HepG2 (cell line): ENCODE measurements around the gene SGIP1. TPM values are rescaled to one million over a fixed set of nuclear protein-coding genes. Genes with fewer than 3 reads are reported as not detected.
A peak's percentile ranks its signal among the peaks of the same experiment; 100 is the strongest.

Experiments
- ATAC-seq: fragments of 200-7000 bp; cut with Tn5 transposase; 3 replicates; pipeline ENCODE4 v1.9.1; 2020; ENCODE audit warnings: mild to moderate bottlenecking, moderate library complexity
- BruUV-seq: library from RNA; stranded (reverse); fragments of 400-500 nt; replicated peaks from 2 replicates; lab custom pipeline; 2021; lab: Mats Ljungman, UMichigan
- CTCF ChIA-PET: fragments of 300-600 bp; formaldehyde crosslinking; extraction: SDS; loops from one replicate; lab custom pipeline; 2021; ENCODE audit warnings: low total read pairs, inconsistent platforms, low intra/inter-chr PET ratio; lab: Yijun Ruan, JAX
- POLR2A ChIA-PET: fragments of 350-600 bp; sonication (Branson Sonifier 250); formaldehyde crosslinking; loops from one replicate; lab custom pipeline; 2020; ENCODE audit warnings: antibody characterized with exemption, inconsistent platforms; lab: Yijun Ruan, JAX
- DNase-seq: peaks from one replicate; pipeline ENCODE4 v3.0.0-alpha.2; 2015; ENCODE audit warnings: low spot score
- FAIRE-seq: peaks from 3 replicates; lab custom pipeline; 2011; peaks lifted over from hg19 to GRCh38; lab: Jason Lieb, UNC
- H2AFZ ChIP-seq: one replicate; pipeline ENCODE4 v1.6.1; 2011; ENCODE audit warnings: low read length, inconsistent platforms
- H3K27ac ChIP-seq: fragments of 300-600 bp; 3 replicates; pipeline ENCODE4 v1.8.0; 2011; ENCODE audit warnings: mixed run types, mild to moderate bottlenecking, mixed read lengths, low read length, inconsistent platforms; ENCODE audit not compliant: insufficient read depth; ENCODE audit errors: extremely low read length
- H3K27me3 ChIP-seq, 2 experiments: fragments of 200-600 bp in 1 of 2; 2 replicates in 1 of 2; 3 replicates in 1 of 2; pipeline versions ENCODE4 v1.6.0 to v1.8.0; 2011; ENCODE audit warnings: low read length in 2 of 2, mild to moderate bottlenecking in 2 of 2, moderate library complexity in 2 of 2, inconsistent platforms in 1 of 2; ENCODE audit not compliant: insufficient read depth in 2 of 2, control insufficient read depth in 1 of 2
- H3K36me3 ChIP-seq, 2 experiments: fragments of 200-600 bp in 1 of 2; replicated peaks in 1 of 2; 2 replicates in 1 of 2; 3 replicates in 1 of 2; pipeline versions ENCODE4 v1.5.1 to v1.8.0; 2011; ENCODE audit warnings: low read length in 2 of 2, inconsistent platforms in 1 of 2; ENCODE audit not compliant: insufficient read depth in 2 of 2, control insufficient read depth in 1 of 2
- H3K4me1 ChIP-seq: 2 replicates; pipeline ENCODE4 v1.5.1; 2012; ENCODE audit warnings: low read length, inconsistent platforms; ENCODE audit not compliant: insufficient read depth
- H3K4me2 ChIP-seq: 2 replicates; pipeline ENCODE4 v1.6.0; 2011; ENCODE audit warnings: low read depth, low read length, inconsistent platforms
- H3K4me3 ChIP-seq, 3 experiments: fragments of 200-600 bp in 1 of 3; sonication (generic), shearing (Covaris generic) in 1 of 3; replicated peaks in 1 of 3; 2 replicates each; pipeline ENCODE4 v1.5.1; 2011 to 2016; ENCODE audit warnings: low read length in 3 of 3, inconsistent platforms in 2 of 3, low read depth in 2 of 3, mild to moderate bottlenecking in 2 of 3, control low read depth in 1 of 3, mixed read lengths in 1 of 3; ENCODE audit not compliant: insufficient read depth in 1 of 3
- H3K79me2 ChIP-seq: one replicate; pipeline ENCODE4 v1.6.1; 2011; ENCODE audit warnings: low read length, inconsistent platforms; ENCODE audit not compliant: insufficient read depth
- H3K9ac ChIP-seq: 2 replicates; pipeline ENCODE4 v1.6.0; 2011; ENCODE audit warnings: mild to moderate bottlenecking, low read depth, low read length, inconsistent platforms; ENCODE audit not compliant: insufficient read depth
- H3K9me3 ChIP-seq: 2 replicates; pipeline ENCODE4 v1.5.1; 2012; ENCODE audit warnings: mild to moderate bottlenecking, low read length
- H4K20me1 ChIP-seq: 2 replicates; pipeline ENCODE4 v1.6.0; 2011; ENCODE audit warnings: inconsistent platforms, mild to moderate bottlenecking, low read length, moderate library complexity; ENCODE audit not compliant: insufficient read depth
- CENPT ChIP-seq: sonication (generic); formaldehyde crosslinking; IDR thresholded peaks from 2 replicates; pipeline ENCODE4 v1.8.0; 2022; ENCODE audit warnings: low read depth, mild to moderate bottlenecking, moderate library complexity, missing genetic modification reagents
- MTF1 ChIP-seq: sonication (generic); formaldehyde crosslinking; IDR thresholded peaks from 2 replicates; pipeline ENCODE4 v1.5.0; 2020; ENCODE audit warnings: missing genetic modification reagents
- RAD21 ChIP-seq: fragments of 450-650 bp; formaldehyde crosslinking; IDR thresholded peaks from 2 replicates; pipeline ENCODE4 v1.5.0; 2020; ENCODE audit warnings: mild to moderate bottlenecking
- REL ChIP-seq: sonication (generic); formaldehyde crosslinking; conservative IDR thresholded peaks from 2 replicates; pipeline ENCODE4 v1.8.0; 2022; ENCODE audit warnings: mild to moderate bottlenecking, missing genetic modification reagents, moderate library complexity
- RFX5 ChIP-seq: IDR thresholded peaks from 2 replicates; pipeline ENCODE4 v1.6.1; 2011; ENCODE audit warnings: low read depth, low read length, improper control_type of control experiment
- SMC3 ChIP-seq: IDR thresholded peaks from 2 replicates; pipeline ENCODE4 v1.6.1; 2011; ENCODE audit warnings: low read length, improper control_type of control experiment
- SRSF9 ChIP-seq: fragments of 200-400 bp; formaldehyde crosslinking; IDR thresholded peaks from 2 replicates; pipeline ENCODE4 v1.6.1; 2018; ENCODE audit warnings: borderline replicate concordance, mild to moderate bottlenecking, low read depth, low read length; ENCODE audit not compliant: insufficient read depth, poor library complexity, severe bottlenecking
- STAG1 ChIP-seq: sonication (generic); formaldehyde crosslinking; IDR thresholded peaks from 2 replicates; pipeline ENCODE4 v1.4.0; 2020; ENCODE audit warnings: missing genetic modification reagents
- ZNF224 ChIP-seq: sonication (generic); formaldehyde crosslinking; IDR thresholded peaks from 2 replicates; pipeline ENCODE4 v1.5.0; 2020; ENCODE audit warnings: mild to moderate bottlenecking, missing genetic modification reagents
- ZNF7 ChIP-seq: IDR thresholded peaks from 2 replicates; pipeline ENCODE4 v1.6.1; 2016; ENCODE audit warnings: missing biosample characterization, missing genetic modification reagents
- ZNF749 ChIP-seq: sonication (generic); formaldehyde crosslinking; IDR thresholded peaks from 2 replicates; pipeline ENCODE4 v1.8.0; 2022; ENCODE audit warnings: mild to moderate bottlenecking, missing genetic modification reagents, moderate library complexity, borderline replicate concordance
- WGBS: methylation state at CpG from one replicate; pipeline ENCODE4 v1.1.6; 2017; ENCODE audit warnings: low lambda C conversion rate; 5-methylcytosine and 5-hydroxymethylcytosine counted together
- in situ Hi-C: cut with HindIII; loops from 2 replicates; pipeline ENCODE4 v1.10.0; 2017; ENCODE audit warnings: low pct_unique_long_range_greater_than_20kb; ENCODE audit not compliant: extremely low pct_ligation_motif_present
- intact Hi-C: fragments of 100-400 bp; cut with micrococcal nuclease; formaldehyde crosslinking; loops from one replicate; pipeline ENCODE4 v1.10.0; 2022; ENCODE audit not compliant: unreplicated experiment
- polyA plus RNA-seq, 8 experiments: library from polyadenylated mRNA; depleted of rRNA in 3 of 8; stranded (reverse) in 7 of 8; unstranded in 1 of 8; fragments of >200 nt; fragmentation: Illumina TruSeq in 4 of 8; extraction: Trizol in 4 of 8; gene quantifications; 2 replicates each; pipeline versions ENCODE4 v1.2.1 to v1.2.3, GENCODE V29; 2011 to 2016; ENCODE audit warnings: low read depth in 4 of 8, missing spikeins in 1 of 8, mixed read lengths in 1 of 8; ENCODE audit not compliant: insufficient read depth in 1 of 8
- total RNA-seq, 5 experiments: library from RNA; depleted of rRNA; stranded (reverse); fragments of >200 nt; fragmentation: Illumina TruSeq; extraction: Trizol; gene quantifications; 2 replicates each; pipeline ENCODE4 v1.2.3, GENCODE V29; 2016; ENCODE audit warnings: low read depth in 1 of 5
- TF ChIP-seq, protein P1 (sequence below): sonication (generic); formaldehyde crosslinking; IDR thresholded peaks from 2 replicates; pipeline ENCODE4 v1.4.0; 2020; ENCODE audit warnings: missing genetic modification reagents, borderline replicate concordance
- TF ChIP-seq, protein P2 (sequence below): sonication (generic); formaldehyde crosslinking; IDR thresholded peaks from 2 replicates; pipeline ENCODE4 v1.5.0; 2020; ENCODE audit warnings: mild to moderate bottlenecking, missing genetic modification reagents, moderate library complexity
- TF ChIP-seq, protein P3 (sequence below): sonication (generic); formaldehyde crosslinking; IDR thresholded peaks from 2 replicates; pipeline ENCODE4 v1.8.0; 2022; ENCODE audit warnings: missing genetic modification reagents, low read depth, mild to moderate bottlenecking, borderline replicate concordance
- TF ChIP-seq, protein P4 (sequence below): sonication (generic); formaldehyde crosslinking; IDR thresholded peaks from 2 replicates; pipeline ENCODE4 v1.5.0; 2020; ENCODE audit warnings: missing genetic modification reagents, mild to moderate bottlenecking, borderline replicate concordance

Gene SGIP1
- total and polyA plus RNA-seq, 2 of the 13 experiments (the other 11 are each of a cell fraction or from before 2014, with no cell fraction given), result not detected

DNA sequence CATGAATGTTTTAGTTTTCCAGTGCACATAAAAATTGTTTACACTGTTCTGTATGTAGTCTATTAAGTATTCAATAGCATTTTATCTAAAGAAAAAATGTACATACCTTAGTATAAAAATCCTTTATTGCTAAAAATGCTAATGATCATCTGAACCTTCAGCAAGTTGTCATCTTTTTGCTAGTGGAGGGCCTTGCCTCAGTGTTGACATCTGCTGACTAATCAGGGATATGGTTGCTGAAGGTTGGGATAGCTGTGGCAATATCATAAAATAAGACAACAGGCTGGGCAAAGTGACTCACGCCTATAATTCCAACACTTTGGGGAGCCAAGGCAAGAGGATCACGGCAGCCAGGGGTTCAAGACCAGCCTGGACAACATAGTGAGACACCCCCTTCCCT lies 227.3 kb downstream of the SGIP1 start (continued):
- TF ChIP-seq, protein P1, sequence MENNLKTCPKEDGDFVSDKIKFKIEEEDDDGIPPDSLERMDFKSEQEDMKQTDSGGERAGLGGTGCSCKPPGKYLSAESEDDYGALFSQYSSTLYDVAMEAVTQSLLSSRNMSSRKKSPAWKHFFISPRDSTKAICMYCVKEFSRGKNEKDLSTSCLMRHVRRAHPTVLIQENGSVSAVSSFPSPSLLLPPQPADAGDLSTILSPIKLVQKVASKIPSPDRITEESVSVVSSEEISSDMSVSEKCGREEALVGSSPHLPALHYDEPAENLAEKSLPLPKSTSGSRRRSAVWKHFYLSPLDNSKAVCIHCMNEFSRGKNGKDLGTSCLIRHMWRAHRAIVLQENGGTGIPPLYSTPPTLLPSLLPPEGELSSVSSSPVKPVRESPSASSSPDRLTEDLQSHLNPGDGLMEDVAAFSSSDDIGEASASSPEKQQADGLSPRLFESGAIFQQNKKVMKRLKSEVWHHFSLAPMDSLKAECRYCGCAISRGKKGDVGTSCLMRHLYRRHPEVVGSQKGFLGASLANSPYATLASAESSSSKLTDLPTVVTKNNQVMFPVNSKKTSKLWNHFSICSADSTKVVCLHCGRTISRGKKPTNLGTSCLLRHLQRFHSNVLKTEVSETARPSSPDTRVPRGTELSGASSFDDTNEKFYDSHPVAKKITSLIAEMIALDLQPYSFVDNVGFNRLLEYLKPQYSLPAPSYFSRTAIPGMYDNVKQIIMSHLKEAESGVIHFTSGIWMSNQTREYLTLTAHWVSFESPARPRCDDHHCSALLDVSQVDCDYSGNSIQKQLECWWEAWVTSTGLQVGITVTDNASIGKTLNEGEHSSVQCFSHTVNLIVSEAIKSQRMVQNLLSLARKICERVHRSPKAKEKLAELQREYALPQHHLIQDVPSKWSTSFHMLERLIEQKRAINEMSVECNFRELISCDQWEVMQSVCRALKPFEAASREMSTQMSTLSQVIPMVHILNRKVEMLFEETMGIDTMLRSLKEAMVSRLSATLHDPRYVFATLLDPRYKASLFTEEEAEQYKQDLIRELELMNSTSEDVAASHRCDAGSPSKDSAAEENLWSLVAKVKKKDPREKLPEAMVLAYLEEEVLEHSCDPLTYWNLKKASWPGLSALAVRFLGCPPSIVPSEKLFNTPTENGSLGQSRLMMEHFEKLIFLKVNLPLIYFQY (CRISPR knock-in tag), result no peak
- TF ChIP-seq SRSF9 (no peak), ZNF749 (no peak), MTF1 (CRISPR knock-in tag) (no peak)

DNA sequence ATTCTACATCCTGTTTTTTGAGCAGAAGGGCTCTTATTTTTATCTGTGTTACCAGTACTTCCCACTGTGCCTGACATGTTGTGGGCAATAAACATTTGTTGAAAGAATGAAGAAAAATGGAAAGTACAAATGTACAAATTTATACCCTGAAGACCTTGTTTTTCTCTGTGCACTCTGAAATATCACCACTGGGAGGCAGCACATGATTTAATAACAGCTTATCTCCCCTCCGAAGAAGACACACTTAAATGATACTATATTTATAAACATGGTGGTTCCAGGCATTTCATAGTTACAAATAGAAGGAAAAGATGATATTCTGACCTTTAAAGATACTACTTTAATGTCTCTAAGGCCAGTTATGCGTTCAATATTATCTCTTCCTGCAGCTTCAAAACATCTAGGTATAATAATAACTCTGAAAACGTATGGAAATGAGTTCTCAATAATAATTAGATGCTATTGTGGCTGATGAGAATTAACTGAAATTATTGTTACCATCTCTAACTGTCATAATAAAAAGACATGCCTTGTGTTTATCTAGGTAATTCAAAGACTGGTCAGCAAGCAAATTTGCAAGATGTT lies 231.1 kb downstream of the SGIP1 start:
- Histone ChIP-seq H3K4me2 (no peak overlapping the region), H3K9ac (no peak overlapping the region), H3K4me1 (no peaks in the 10 kb centered on the region), H3K9me3 (no peaks in the 10 kb centered on the region), H2AFZ (no peak overlapping the region), H3K27me3 (no peaks in the 10 kb centered on the region), H3K4me3 (no peak overlapping the region), H3K36me3 (no peaks in the 10 kb centered on the region), H4K20me1 (no peaks in the 10 kb centered on the region), H3K79me2 (no peaks in the 10 kb centered on the region), H3K27ac (no peak overlapping the region)
- peak; percentile 24 for DNase-seq
- POLR2A ChIA-PET, result no interaction called here
- no peak for FAIRE-seq
- ATAC-seq, result peak; percentile 56; the same call in 2 of the 3 replicates
- CTCF ChIA-PET, result interaction anchor here (1.6 to 1.8 kb wide), 2 partner anchors 384 to 447 kb away, joined by 8 to 20 read pairs; no protein-coding TSS in a partner anchor
- intact Hi-C loops, result loop anchor here (2.0 to 5.0 kb wide), 3 partner anchors 162 to 448 kb away; no protein-coding TSS in a partner anchor
- in situ Hi-C loops, result loop anchor here (10.0 kb wide), 1 partner anchor 380 kb away; no protein-coding TSS in a partner anchor
- 1% methylated on average over 3 of the region's 3 CpGs for WGBS
- BruUV-seq, result no TSS peak
- no peak for TF ChIP-seq RFX5
- peak; percentile 56 for TF ChIP-seq SMC3
- TF ChIP-seq CENPT (CRISPR knock-in tag), result no peak
- no peak for TF ChIP-seq ZNF224
- TF ChIP-seq, protein P2, sequence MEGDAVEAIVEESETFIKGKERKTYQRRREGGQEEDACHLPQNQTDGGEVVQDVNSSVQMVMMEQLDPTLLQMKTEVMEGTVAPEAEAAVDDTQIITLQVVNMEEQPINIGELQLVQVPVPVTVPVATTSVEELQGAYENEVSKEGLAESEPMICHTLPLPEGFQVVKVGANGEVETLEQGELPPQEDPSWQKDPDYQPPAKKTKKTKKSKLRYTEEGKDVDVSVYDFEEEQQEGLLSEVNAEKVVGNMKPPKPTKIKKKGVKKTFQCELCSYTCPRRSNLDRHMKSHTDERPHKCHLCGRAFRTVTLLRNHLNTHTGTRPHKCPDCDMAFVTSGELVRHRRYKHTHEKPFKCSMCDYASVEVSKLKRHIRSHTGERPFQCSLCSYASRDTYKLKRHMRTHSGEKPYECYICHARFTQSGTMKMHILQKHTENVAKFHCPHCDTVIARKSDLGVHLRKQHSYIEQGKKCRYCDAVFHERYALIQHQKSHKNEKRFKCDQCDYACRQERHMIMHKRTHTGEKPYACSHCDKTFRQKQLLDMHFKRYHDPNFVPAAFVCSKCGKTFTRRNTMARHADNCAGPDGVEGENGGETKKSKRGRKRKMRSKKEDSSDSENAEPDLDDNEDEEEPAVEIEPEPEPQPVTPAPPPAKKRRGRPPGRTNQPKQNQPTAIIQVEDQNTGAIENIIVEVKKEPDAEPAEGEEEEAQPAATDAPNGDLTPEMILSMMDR (CRISPR knock-in tag), result peak; percentile 67
- no peak for TF ChIP-seq REL (CRISPR knock-in tag)
- TF ChIP-seq, protein P3, sequence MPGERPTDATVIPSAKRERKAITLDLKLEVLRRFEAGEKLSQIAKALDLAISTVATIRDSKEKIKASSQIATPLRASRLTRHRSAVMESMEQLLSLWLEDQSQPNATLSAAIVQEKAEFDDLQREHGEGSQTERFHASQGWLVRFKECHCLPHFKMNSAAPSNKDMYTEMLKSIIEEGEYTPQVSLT, result no peak
- no peak for TF ChIP-seq ZNF7
- TF ChIP-seq, protein P4, sequence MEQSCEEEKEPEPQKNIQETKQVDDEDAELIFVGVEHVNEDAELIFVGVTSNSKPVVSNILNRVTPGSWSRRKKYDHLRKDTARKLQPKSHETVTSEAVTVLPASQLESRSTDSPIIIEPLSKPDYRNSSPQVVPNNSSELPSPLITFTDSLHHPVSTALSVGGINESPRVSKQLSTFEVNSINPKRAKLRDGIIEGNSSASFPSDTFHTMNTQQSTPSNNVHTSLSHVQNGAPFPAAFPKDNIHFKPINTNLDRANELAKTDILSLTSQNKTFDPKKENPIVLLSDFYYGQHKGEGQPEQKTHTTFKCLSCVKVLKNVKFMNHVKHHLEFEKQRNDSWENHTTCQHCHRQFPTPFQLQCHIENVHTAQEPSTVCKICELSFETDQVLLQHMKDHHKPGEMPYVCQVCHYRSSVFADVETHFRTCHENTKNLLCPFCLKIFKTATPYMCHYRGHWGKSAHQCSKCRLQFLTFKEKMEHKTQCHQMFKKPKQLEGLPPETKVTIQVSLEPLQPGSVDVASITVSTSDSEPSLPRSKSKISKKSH, result no peak
- peak; percentile 30; the same call in 1 of the 2 replicates for TF ChIP-seq RAD21 (CRISPR knock-in tag)
- peak; percentile 78 for TF ChIP-seq STAG1 (CRISPR knock-in tag)
